HCT116 (cell line): ENCODE measurements around the gene SPESP1.

ENCODE experiments used
- CBX3 ChIP-seq: IDR thresholded peaks from 2 replicates; pipeline ENCODE4 v1.6.1; 2012; ENCODE audit warnings: low read depth
- CTCF ChIP-seq, 3 experiments: fragments of 200-600 bp in 1 of 3; sonication (generic) in 1 of 3; IDR thresholded peaks in 2 of 3; conservative IDR thresholded peaks in 1 of 3; 2 replicates each; pipeline ENCODE4 v1.5.1; 2012 to 2017; ENCODE audit warnings: low read depth in 2 of 3, low read length in 2 of 3, antibody characterized with exemption in 1 of 3, borderline replicate concordance in 1 of 3, control low read depth in 1 of 3, mild to moderate bottlenecking in 1 of 3, mixed read lengths in 1 of 3, mixed run types in 1 of 3, moderate library complexity in 1 of 3; ENCODE audit not compliant: insufficient read depth in 1 of 3
- EGR1 ChIP-seq: IDR thresholded peaks from 2 replicates; pipeline ENCODE4 v1.6.1; 2012; ENCODE audit warnings: low read depth
- EZH2 ChIP-seq: fragments of 200-600 bp; sonication (generic); IDR thresholded peaks from 2 replicates; pipeline ENCODE4 v1.6.1; 2017; ENCODE audit warnings: antibody characterized with exemption, mixed run types
- JUND ChIP-seq: IDR thresholded peaks from 2 replicates; pipeline ENCODE4 v1.6.1; 2012
- POLR2A ChIP-seq: IDR thresholded peaks from 2 replicates; pipeline ENCODE4 v1.7.0; 2011; ENCODE audit warnings: borderline replicate concordance; ENCODE audit not compliant: insufficient read depth, insufficient read length; ENCODE audit errors: extremely low read depth
- POLR2AphosphoS5 ChIP-seq: IDR thresholded peaks from 2 replicates; pipeline ENCODE4 v1.6.1; 2011; ENCODE audit warnings: mild to moderate bottlenecking, low read depth, low read length, moderate library complexity
- RAD21 ChIP-seq: IDR thresholded peaks from 2 replicates; pipeline ENCODE4 v1.6.1; 2012; ENCODE audit warnings: low read depth, mild to moderate bottlenecking
- TCF7L2 ChIP-seq: IDR thresholded peaks from 2 replicates; pipeline ENCODE4 v1.7.0; 2011; ENCODE audit warnings: borderline replicate concordance, inconsistent platforms; ENCODE audit not compliant: insufficient read depth, insufficient read length; ENCODE audit errors: extremely low read depth
- YY1 ChIP-seq: IDR thresholded peaks from 2 replicates; pipeline ENCODE4 v1.6.1; 2011; ENCODE audit warnings: low read length, low read depth, moderate library complexity, mild to moderate bottlenecking; ENCODE audit not compliant: insufficient replicate concordance; ENCODE audit errors: extremely low read depth
- ZFX ChIP-seq: fragments of 450-650 bp; IDR thresholded peaks from 2 replicates; pipeline ENCODE4 v1.6.1; 2017
- ZNF274 ChIP-seq: fragments of 200-500 bp; sonication (Bioruptor generic); IDR thresholded peaks from 2 replicates; pipeline ENCODE4 v1.6.1; 2014; ENCODE audit warnings: mild to moderate bottlenecking, low read depth, low read length, inconsistent platforms
- TF ChIP-seq, protein P1 (sequence below): IDR thresholded peaks from 2 replicates; pipeline ENCODE4 v1.6.1; 2012; ENCODE audit warnings: low read depth

DNA sequence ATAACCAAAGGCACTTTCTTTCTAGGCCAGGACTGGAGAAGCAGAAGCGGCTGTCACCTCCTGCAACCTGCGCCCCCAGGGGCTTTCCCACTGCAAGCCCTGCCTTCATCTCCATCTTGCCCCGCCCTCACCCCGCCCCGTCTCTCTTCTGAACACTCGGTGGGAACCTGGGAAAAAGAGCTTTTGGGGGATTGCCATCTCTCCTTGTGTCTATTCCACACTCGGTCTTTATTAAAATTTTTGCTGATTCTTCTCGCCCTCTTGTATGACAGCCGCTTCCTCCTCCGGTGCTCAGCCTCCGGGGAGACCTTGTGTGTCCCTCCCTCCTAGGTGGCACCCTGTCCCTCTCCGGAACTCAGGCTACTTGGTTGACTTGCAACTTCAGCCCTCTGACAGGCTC lies 41.9 kb upstream of the SPESP1 start:
- TF ChIP-seq JUND (no peak), CTCF (IDR thresholded peaks at IDR 0.05 in 2 of 3, conservative IDR thresholded peaks at IDR 0.05 in 1 of 3; ENCODE audit: borderline replicate concordance in 1 of 3, insufficient read depth in 1 of 3, low read depth in 2 of 3, low read length in 2 of 3) (no peak), EZH2 (no peak), TCF7L2 (no peak), CBX3 (no peak), EGR1 (no peak), POLR2AphosphoS5 (no peak), ZNF274 (no peak), POLR2A (no peak), ZFX (no peak), RAD21 (no peak), YY1 (no peak)
- TF ChIP-seq, protein P1, sequence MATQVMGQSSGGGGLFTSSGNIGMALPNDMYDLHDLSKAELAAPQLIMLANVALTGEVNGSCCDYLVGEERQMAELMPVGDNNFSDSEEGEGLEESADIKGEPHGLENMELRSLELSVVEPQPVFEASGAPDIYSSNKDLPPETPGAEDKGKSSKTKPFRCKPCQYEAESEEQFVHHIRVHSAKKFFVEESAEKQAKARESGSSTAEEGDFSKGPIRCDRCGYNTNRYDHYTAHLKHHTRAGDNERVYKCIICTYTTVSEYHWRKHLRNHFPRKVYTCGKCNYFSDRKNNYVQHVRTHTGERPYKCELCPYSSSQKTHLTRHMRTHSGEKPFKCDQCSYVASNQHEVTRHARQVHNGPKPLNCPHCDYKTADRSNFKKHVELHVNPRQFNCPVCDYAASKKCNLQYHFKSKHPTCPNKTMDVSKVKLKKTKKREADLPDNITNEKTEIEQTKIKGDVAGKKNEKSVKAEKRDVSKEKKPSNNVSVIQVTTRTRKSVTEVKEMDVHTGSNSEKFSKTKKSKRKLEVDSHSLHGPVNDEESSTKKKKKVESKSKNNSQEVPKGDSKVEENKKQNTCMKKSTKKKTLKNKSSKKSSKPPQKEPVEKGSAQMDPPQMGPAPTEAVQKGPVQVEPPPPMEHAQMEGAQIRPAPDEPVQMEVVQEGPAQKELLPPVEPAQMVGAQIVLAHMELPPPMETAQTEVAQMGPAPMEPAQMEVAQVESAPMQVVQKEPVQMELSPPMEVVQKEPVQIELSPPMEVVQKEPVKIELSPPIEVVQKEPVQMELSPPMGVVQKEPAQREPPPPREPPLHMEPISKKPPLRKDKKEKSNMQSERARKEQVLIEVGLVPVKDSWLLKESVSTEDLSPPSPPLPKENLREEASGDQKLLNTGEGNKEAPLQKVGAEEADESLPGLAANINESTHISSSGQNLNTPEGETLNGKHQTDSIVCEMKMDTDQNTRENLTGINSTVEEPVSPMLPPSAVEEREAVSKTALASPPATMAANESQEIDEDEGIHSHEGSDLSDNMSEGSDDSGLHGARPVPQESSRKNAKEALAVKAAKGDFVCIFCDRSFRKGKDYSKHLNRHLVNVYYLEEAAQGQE: no peak
